ENCODE data around the gene FH.

Gene FH

DNA sequence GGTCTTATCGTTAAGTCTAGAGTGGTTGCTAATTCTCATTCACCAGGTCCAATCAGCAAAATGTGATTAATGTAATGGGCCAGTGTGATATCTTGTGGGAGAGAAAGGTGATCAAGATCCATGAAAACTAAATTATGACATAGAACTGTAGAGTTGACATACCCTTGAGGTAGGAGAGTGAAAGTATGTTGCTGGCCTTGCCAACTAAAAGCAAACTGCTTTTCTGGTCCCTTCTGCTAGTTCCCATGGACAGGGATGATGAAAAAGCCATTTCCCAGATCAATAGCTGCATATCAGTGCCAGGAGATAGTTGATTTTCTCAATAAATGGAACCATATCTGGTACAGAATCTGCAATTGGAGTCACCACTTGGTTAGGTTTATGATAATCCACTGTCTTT lies 65.8 kb downstream of the FH start:
- no peak for DNase-seq

DNA sequence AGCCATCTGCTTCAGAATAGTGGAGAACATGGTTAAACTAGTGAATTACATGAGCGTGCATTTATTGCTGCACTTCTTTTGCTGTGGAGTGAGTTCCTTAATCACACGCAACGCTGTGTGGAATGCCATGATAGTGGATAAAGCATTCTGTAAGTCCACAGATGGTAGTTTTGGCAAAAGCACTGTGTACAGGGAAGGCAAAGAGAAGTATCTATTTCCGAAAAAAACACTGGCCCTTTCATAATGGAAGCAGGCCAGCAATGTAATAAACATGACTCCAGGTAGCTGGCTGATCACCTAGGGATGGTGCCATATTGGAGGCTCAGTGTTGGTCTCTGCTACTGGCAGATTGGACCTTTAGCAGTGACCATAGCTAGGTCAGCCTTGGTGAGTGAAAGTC lies 67.6 kb downstream of the FH start:
- no peak for DNase-seq
